ELF-1 (cell line): ENCODE results near the gene SPPL3.
A peak's percentile ranks its signal among the peaks of the same experiment; 100 is the strongest.
"Not testable (repeated sequence)": the region's sequence is repeated elsewhere in the genome, so short reads cannot be mapped to it uniquely, and the experiment has no call there.

Experiments
- DNase-seq: peaks from one replicate; pipeline ENCODE4 v3.0.0-alpha.2; 2016; ENCODE audit warnings: low read depth, low spot score

SPPL3 gene

DNA sequence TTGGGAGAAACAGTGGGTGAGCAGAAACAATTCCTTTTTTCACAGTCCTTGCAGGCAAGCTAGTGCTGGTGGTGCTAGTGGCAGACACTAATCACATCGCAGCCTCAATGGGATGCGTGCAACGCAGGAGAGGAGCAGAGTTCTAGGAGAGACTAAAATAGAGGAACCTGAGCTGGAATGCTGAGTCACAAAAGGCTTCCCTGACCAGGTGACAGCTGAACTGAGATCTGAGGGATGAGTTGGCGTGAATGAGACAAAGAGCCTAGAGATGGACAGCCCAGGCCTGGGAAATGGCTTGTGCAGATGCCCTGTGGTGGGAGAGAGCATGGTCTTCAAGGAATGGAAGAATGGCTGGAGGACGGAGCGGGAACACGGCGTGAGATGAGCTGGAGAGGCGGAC lies 152.8 kb downstream of the SPPL3 start:
- peak; percentile 53 for DNase-seq

DNA sequence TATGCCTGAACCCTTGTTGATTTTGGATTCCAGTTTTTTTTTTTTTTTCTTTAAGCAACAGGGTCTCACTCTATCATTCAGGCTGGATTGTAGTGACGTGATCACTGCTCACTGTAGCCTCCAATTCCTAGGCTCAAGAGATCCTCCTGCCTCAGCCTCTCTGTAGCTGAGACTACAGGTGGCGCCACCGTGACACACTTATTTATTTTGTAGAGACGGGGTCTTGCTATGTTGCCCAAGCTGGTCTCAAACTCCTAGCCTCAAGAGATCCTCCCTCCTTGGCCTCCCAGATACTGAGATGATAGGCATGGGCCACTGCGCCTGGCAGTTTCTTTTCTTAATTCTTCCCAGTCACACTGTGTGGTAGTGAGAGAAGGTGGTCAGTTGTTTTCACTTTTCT lies 153.4 kb downstream of the SPPL3 start:
- DNase-seq: no peak

DNA sequence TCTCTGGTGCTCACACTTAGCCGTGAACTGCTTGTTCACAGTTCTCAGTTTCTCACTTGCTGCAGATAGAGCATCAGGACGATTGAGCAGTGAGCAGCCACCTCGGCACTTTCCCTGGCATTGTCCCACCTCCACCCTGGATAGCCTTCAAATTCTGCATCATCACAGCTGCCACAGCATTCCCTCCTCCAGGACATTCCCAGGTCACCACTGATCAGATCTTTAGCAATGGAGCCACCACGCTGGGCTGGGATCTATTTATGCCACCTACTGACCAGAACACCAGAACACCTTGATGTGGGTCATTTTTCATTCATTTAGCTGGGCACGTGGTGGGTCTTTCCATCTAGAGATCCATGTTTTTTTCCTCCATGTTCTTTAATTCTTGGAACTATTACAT lies 154.9 kb downstream of the SPPL3 start:
- no peak for DNase-seq

DNA sequence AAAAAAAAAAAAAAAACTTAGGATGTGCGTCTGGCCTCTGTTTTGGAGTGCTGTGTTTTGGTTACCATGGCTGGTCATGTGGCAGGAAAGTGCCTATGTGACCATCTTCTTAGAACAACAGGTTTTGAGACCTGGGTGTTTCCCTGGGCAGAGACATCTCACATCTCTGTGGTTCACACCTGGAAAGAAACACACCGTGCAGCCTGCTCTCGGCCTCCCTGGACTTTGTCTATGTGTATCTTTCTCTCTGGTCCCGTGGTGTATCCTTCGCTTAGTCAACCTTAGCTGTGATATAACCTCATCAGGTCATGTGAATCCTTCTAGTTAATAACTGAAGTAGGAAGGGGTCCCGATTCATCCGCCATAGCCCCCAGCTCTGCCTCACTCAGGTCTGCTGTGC lies 155.9 kb downstream of the SPPL3 start:
- no peak for DNase-seq

DNA sequence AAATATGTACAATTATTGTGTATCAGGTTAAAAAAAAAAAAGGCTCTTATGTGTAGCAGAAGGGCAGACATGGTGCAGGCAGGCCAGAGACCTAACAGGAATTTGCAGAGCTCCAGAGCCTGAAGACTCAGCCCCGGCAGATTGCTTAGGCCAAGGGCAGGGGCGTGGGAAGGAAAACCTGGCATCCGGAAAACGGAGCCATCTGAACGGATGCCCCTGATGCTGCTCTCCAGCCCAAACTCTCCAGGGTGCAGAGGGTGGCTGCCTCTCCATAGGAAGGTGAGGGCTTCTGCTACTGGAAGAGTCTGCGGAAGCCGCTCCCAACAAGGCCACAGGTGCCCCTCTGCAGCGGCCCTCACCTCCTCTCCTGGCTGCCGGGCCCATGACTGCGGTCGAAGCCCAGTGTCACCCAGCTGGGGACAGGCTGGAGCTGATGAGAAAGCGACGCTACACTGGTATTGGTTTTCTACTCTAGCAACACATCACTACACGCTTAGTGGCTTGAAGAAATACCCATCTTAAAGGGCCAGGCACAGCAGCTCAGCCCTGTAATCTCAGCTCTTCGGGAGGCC lies 159.2 kb downstream of the SPPL3 start:
- DNase-seq: no peak

DNA sequence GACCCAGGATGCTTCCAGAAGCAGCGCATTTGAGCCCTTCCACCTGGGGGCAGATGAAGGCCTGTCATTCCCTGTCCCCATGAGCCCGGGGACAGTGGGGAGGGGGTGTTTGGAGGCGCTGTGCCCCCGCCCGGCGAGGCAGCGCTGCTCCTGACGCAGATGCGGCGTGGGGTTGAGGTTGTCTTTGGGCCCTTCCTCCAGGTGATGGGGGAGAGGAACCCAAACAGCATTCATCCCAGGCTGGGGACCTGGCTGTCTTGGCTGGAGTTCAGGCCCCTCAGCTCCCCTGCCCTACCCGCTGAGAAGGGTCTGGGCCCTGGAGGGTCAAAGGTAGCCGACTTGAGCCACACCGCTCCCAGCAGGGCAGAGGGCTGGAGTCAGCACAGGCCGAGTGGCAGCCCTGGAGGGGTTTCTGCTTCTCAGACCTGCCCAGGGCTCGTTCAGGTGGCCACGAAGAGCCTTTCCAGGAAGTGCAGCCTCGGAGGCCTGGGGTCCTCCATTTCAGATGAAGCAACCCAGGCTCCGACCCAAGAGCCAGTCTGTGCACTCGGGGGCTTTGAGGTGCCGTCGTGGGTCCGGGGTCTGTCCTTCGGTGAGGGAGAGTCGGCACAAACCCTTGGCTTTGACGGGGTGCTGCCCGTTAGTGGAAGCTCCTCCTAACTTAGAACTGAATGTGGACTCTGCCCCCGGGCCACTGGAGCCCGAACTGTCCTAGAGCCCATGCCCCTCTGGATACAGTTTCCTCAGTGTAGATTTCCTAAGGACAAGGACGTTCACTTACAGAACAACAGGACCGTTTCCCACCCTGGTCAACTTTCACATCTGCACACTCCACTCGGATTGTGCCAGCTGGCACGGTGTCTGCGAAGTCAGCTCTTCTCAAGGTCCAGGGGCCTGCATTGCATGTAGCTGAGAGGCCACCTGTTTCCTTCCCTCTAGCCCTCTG lies 162.4 kb downstream of the SPPL3 start:
- no peak for DNase-seq

DNA sequence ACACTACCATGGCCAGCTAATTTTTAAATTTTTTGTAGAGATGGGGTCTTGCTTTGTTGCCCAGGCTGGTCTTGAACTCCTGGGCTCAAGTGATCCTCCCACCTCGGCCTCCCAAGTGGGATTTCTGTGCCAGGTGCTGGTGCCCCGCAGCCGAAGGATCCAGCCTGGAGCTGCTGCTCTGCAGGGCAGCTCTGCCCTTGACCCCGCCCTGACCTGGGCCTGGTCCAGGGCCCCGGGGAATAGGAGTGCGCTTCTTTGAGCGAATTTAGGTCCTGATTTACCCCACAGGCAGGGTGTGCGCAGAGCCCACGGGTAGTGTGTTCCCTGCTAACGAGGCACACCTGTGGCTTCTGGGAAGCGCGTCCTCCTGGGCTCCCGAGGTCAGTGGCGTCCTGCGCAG lies 163.3 kb downstream of the SPPL3 start:
- no peak for DNase-seq

DNA sequence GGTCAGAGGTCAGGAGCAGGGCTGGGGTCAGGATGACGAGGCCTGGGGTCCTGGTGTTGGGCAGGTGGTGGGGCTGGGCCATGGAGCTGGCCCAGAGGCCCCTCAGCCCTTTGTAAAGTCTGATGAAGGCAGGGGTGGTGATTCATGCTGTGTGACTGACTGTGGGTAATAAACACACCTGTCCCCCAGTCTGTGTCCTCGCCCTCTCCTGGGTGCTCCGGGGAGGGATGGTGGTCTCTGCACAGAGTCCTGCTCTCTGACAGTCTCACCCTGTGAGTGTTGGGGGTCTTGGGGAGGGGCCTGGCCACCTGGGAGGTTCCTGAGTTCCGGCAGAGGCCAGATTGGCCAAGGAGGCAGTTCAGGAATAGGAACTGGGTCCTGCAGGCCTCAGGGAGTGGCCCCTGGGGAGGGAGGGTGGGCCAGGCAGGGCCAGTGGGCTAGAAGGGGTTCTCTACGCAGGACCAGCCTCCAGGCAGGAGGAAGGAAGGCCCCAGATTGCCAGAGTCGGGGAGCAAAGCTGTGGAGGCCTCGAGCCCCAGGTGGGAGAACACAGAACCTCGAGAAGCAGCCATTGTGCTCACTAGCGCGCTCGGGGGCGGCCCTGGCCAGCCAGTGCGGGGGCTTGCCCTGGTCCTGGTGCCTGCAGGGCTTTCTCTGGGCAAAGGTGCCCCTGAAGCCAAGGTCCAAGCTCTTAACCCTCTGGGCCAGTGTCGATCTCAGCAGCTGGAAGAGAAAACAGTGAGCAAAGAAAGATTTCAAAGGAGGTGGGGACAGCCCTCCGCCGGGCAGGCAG lies 164.1 kb downstream of the SPPL3 start:
- DNase-seq: no peak

DNA sequence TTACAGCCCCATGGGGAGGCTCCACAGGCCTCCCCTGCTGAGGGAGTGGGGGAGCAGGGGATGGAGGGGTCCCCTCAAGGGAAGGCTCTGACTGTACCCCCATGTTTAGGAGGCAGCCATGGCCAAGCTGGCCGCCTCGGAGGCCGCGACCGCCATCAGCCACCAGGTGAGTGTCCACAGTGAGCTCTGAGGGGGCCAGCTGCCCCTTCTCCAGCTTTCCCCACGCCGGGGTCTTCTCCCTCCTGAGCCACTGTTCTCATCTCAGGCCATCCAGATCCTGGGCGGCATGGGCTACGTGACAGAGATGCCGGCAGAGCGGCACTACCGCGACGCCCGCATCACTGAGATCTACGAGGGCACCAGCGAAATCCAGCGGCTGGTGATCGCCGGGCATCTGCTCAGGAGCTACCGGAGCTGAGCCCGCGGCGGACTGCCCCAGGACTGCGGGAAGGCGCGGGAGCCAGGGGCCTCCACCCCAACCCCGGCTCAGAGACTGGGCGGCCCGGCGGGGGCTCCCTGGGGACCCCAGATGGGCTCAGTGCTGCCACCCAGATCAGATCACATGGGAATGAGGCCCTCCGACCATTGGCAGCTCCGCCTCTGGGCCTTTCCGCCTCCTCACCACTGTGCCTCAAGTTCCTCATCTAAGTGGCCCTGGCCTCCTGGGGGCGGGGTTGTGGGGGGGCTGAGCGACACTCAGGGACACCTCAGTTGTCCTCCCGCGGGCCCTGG lies 165.0 kb downstream of the SPPL3 start:
- no peak for DNase-seq

DNA sequence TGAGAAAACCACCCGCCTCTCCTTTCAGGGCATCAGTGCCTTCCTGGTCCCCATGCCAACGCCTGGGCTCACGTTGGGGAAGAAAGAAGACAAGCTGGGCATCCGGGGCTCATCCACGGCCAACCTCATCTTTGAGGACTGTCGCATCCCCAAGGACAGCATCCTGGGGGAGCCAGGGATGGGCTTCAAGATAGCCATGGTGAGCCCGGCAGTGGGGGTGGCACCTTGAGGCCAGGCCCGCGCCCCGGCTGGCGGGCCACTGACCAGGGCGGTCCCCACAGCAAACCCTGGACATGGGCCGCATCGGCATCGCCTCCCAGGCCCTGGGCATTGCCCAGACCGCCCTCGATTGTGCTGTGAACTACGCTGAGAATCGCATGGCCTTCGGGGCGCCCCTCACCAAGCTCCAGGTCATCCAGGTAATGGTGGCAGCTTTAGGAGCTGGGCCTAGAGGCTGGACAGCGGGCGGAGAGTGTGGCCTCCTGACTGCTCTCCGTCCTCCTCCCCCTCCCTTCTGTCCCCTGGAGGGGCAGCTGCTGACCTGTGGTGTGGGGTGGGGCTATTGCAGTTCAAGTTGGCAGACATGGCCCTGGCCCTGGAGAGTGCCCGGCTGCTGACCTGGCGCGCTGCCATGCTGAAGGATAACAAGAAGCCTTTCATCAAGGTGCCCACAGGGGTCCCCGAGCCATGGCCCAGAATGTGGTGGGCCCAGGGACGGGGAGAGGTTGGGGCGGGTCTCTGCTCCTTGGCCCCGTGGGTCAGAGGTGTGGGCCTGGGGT lies 165.7 kb downstream of the SPPL3 start:
- DNase-seq: no peak

DNA sequence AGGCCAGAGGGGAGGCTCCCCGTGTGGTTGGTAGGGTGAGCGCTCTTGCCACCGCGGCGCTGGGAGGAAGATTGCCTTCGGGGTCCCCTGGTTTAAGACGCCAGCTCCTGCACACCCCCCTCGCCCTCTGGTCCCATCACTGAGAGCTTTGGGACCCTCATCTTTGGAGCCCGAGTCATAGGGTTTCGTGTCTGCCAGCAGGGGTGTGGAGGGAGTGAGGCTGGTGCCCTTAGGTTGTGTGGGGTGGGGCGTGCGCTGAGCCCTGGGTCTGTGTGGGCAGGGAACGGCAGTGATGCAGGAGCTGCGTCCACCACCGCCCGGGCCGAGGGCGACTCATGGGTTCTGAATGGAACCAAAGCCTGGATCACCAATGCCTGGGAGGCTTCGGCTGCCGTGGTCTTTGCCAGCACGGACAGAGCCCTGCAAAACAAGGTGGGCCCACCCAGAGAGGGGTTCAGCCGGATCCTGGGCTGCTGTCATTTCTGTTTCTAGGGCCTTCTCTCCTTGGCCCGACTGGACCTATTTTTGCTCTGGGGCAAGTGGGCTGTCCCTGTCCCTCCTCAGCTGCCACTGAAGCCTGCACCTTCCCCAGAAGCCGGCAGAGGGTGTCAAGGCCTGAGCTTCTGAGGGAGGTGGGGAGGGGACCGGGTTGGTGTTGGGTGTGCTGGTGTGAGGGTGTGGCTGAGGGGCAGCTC lies 166.5 kb downstream of the SPPL3 start:
- DNase-seq: peak; percentile 81

DNA sequence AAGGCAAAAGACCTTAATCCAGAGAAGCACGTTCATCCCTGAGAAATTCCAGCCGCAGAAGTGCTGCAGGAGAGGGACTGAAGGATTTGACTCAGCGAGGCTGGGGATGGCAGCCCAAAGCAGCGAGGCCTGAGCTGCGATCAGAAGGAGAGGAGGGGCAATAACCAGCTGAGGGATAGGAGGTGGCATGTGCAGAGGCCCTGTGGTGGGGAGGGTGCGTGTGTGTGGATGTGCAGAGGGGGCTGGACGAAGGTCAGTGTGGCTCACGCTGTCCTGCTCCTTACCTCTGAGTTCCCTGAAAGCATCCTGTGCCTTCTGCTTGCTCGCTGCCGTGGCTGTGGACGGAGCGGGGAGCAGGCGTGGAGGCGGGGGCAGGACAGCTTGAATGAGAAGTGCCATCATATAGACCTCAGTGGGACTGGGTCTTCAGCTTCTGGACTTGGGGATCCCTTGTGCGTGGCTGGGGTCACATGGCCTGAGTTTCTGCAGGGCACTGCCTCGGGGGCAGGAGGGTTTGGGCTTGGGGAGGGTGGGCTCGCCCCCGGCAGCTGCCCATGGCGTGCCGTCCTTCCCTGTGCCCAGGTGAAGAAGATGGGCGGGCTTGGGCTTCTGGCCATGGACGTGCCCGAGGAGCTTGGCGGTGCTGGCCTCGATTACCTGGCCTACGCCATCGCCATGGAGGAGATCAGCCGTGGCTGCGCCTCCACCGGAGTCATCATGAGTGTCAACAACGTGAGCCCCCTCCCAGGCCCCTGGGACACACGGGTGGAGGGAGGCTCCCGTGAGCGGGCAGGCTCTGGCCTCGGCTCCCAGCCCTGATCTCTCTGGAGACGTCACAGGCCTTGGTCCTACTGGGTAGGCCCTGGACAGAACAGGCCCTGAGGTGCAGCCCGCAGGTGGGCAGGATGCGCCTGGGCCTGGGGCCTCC lies 167.5 kb downstream of the SPPL3 start:
- no peak for DNase-seq

DNA sequence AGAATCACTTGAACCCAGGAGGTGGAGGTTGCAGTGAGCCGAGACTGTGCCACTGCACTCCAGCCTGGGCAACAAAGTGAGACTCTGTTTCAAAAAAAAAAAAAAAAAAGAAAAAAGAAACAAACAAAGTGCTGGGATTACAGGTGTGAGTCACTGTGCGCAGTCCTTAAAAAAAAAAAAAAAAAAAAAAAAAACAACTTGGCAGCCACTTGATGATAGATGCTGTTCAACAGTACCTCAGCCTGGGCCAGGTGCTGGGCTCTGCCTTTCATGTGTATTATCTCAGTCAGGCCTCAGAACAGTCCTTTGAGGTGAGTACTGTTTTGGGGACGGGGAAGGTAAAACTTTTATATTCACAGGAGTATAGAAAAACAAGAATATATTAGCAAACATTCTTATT lies 169.0 kb downstream of the SPPL3 start:
- DNase-seq: no peak

DNA sequence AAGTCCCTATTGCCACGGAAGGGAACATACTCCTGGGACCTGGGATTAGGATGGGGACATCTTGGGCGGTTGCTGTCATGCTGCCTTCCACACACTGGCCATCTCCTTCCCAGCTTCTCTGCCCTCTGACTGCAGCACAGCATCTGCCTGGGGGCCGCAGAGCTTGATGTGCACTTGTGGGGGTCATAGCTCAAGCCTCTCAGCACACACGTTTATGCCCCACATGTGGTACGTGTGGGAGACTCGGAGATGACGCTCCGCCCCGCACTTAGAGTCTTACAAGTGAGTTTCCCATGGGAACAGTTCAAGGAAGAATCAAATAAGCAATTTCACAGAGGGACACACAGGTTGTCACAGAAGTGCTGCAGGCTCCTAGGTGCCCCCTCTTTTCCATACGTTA lies 169.9 kb downstream of the SPPL3 start:
- no peak for DNase-seq

DNA sequence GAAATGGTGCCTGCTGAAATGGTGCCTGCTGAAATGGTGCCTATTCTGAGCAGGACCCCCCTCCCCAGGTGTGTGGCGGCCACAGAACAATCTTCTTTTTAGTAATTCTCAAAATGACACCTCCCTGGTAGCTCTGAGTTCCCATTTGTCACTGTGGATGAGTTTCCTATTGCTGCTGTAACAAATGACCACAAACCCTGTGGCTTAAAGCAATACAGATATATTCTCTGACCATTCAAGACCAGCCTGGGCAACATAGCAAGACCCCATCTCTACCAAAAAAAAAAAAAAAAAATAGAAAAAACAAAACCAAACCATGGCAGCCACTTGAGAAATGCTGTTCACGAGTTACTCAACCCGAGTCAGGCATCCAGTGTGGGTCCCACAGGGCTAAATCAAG lies 170.6 kb downstream of the SPPL3 start:
- DNase-seq: no peak

DNA sequence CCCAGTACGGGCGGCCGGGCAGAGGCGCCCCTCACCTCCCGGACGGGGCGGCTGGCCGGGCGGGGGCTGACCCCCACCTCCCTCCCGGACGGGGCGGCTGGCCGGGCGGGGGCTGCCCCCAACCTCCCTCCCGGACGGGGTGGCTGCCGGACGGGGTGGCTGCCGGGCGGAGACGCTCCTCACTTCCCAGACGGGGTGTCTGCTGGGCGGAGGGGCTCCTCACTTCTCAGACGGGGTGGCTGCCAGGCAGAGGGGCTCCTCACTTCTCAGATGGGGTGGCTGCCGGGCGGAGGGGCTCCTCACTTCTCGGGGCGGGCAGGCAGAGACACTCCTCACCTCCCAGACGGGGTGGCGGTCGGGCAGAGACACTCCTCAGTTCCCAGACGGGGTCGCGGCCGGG lies 172.0 kb downstream of the SPPL3 start:
- not testable (repeated sequence) for DNase-seq

DNA sequence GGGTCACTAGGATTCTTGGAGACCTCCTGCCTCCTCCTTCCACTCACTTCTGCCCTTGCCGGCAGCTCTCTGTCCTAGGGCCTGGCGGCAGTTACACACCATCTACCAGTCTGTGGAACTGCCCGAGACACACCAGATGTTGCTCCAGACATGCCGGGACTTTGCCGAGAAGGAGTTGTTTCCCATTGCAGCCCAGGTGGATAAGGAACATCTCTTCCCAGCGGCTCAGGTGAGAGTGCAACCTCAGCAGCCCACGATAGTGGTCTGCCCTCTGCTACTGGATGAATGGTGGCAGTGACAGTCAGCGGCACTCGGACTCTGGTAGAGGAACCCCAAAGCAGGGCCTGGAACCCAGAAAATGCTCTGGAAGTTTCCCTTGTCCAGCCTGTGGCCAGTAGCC lies 177.2 kb downstream of the SPPL3 start:
- DNase-seq: no peak

DNA sequence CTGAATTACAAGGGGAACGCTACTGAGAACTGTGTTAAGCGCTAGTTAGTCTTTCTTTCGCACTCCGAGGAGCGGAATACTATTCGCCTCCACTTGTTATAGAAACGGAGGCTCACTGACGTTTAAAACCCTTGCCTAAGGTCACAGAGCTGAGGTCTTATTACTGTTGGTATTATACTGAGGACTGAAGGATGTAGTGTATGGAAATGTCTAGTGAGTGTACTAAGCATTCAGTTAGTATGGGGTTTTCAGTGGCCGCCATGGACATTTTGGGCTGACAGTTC lies 177.7 kb downstream of the SPPL3 start:
- DNase-seq: no peak

DNA sequence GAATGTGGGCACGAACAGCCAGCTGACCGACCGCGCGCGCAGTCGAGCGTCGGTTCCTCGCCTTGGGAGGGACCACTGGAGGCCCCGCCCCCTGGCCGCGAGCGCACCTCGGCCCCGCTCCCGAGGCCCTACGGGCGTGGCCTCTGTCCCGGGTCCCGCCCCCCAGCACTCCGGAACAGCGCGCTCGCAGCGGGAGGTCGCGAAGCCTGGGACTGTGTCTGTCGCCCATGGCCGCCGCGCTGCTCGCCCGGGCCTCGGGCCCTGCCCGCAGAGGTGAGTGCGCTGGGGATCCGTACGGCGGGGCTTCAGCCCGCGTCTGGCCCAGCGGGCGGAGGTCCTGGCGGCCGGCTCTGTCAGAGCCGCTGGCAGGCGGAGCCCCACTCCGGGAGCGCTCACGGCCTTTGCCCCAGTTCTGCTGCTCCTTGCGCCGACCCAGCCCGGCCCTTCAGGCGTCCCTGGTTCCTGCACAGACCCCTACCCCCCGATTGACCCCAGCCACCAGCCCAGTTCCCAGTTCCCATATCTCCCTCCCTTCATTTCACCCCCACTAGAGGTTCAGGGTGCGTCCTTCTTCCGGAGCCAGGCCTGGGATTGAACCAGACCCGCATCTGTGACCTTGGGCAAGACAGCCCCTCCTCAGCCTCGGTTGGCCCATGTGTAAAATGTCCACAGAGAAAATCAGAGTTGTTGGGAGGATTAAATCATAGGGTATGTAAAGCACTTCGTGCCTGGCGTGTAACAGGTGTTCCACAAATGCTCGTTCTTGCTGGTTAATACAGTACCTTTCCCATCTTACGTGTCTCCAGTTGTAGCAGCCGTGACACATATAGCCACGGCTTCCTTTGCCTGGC lies 178.3 kb downstream of the SPPL3 start, which contains the start of gene ACADS:
Gene ACADS, plus strand, starts transcription at position 168 of the 851 bp plus-strand sequence. Its CDS starts 60 bp downstream, at position 228.
- DNase-seq: peak; percentile 91
